PC-9 (cell line): ENCODE measurements around the gene TMEM37.

Experiments used
- CTCF ChIP-seq: fragments of 200-600 bp; sonication (generic); conservative IDR thresholded peaks from 2 replicates; pipeline ENCODE4 v1.6.1; 2017; ENCODE audit warnings: mixed run types, antibody characterized with exemption, mild to moderate bottlenecking, moderate library complexity
- EZH2 ChIP-seq: fragments of 200-600 bp; sonication (generic); IDR thresholded peaks from 2 replicates; pipeline ENCODE4 v1.8.0; 2017; ENCODE audit warnings: antibody characterized with exemption, low read depth

GRCh38 chr2:119435953-119436297, 4.3 kb downstream of the TMEM37 start:
- no peak for TF ChIP-seq EZH2
- no peak for TF ChIP-seq CTCF
